Fibroblast of lung (primary cell): ENCODE measurements around the gene SLPI.

Experiments
- EZH2 ChIP-seq: IDR thresholded peaks from 2 replicates; pipeline ENCODE4 v1.5.1; 2012; ENCODE audit warnings: low read length, control low read depth, mild to moderate bottlenecking; ENCODE audit errors: missing control alignments
- TF ChIP-seq, protein P1 (sequence below), 2 donors: IDR thresholded peaks in 1 of 2; conservative IDR thresholded peaks in 1 of 2; 1 replicate in 1 of 2; 2 replicates in 1 of 2; pipeline ENCODE4 v1.5.1; 2011 to 2012; ENCODE audit warnings: low read length in 2 of 2, control low read depth in 1 of 2, inconsistent platforms in 1 of 2, low read depth in 1 of 2, mild to moderate bottlenecking in 1 of 2

DNA sequence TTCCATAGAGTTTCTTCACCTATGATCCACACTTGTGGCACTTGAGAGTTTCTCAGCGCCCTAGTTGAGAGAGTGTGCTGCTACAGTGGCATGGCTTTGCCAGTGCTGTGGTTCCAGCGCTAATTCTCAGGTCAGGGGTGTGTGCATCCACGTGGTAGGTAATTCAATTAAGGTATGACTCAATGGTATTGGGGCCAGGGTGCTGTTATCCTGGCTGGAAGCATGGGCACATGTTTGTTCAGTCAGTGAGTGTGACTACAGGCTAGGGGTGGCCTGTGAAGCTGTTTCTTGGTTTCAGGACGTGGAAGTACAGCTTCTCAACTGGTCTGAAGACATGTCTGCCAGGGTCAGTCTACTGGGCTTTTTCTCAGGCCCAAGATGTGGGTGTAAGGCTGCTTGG, 36.2 kb downstream of the SLPI start:
- TF ChIP-seq, protein P1, sequence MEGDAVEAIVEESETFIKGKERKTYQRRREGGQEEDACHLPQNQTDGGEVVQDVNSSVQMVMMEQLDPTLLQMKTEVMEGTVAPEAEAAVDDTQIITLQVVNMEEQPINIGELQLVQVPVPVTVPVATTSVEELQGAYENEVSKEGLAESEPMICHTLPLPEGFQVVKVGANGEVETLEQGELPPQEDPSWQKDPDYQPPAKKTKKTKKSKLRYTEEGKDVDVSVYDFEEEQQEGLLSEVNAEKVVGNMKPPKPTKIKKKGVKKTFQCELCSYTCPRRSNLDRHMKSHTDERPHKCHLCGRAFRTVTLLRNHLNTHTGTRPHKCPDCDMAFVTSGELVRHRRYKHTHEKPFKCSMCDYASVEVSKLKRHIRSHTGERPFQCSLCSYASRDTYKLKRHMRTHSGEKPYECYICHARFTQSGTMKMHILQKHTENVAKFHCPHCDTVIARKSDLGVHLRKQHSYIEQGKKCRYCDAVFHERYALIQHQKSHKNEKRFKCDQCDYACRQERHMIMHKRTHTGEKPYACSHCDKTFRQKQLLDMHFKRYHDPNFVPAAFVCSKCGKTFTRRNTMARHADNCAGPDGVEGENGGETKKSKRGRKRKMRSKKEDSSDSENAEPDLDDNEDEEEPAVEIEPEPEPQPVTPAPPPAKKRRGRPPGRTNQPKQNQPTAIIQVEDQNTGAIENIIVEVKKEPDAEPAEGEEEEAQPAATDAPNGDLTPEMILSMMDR (conservative IDR thresholded peaks at IDR 0.05 in 1 of 2, IDR thresholded peaks at IDR 0.05 in 1 of 2; ENCODE audit: low read depth in 1 of 2, low read length in 2 of 2), result no peak
- no peak for TF ChIP-seq EZH2
